ENCODE results near the gene HDAC2. TPM values are rescaled to one million over a fixed set of nuclear protein-coding genes. Genes with fewer than 3 reads are reported as not detected.
A peak's percentile ranks its signal among the peaks of the same experiment; 100 is the strongest.
"Not testable (repeated sequence)": the region's sequence is repeated elsewhere in the genome, so short reads cannot be mapped to it uniquely, and the experiment has no call there.

The HDAC2 gene
- total RNA-seq, result 10 to 100 TPM; 28.5 to 58.4 (median 46.1) TPM

- intact Hi-C loops (cut with DNase I; ENCODE audit: low total_unique reads), result no loop called here
- peak; percentile 59 to 95 for DNase-seq (ENCODE audit: low spot score in 2 of 2)
- TF ChIP-seq POLR2A (IDR thresholded peaks at IDR 0.05), result no peak
- TF ChIP-seq, protein P1, sequence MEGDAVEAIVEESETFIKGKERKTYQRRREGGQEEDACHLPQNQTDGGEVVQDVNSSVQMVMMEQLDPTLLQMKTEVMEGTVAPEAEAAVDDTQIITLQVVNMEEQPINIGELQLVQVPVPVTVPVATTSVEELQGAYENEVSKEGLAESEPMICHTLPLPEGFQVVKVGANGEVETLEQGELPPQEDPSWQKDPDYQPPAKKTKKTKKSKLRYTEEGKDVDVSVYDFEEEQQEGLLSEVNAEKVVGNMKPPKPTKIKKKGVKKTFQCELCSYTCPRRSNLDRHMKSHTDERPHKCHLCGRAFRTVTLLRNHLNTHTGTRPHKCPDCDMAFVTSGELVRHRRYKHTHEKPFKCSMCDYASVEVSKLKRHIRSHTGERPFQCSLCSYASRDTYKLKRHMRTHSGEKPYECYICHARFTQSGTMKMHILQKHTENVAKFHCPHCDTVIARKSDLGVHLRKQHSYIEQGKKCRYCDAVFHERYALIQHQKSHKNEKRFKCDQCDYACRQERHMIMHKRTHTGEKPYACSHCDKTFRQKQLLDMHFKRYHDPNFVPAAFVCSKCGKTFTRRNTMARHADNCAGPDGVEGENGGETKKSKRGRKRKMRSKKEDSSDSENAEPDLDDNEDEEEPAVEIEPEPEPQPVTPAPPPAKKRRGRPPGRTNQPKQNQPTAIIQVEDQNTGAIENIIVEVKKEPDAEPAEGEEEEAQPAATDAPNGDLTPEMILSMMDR (IDR thresholded peaks at IDR 0.05), result peak in 1 of 3 donors; percentile 44
- WGBS, 2 donors, result 0 to 1% methylated on average over 48 to 63 of the region's 82 CpGs
- H3K4me3 ChIP-seq (ENCODE audit: low read depth, poor library complexity, severe bottlenecking), result peak within 1 kb of the TSS; percentile 95
Measured at GRCh38 chr6:113970805-113971676, at the start of gene HDAC2. Gene HDAC2 (minus strand): TSS chr6:113971148. CDS start chr6:113970908, 240 bp downstream.

DNA sequence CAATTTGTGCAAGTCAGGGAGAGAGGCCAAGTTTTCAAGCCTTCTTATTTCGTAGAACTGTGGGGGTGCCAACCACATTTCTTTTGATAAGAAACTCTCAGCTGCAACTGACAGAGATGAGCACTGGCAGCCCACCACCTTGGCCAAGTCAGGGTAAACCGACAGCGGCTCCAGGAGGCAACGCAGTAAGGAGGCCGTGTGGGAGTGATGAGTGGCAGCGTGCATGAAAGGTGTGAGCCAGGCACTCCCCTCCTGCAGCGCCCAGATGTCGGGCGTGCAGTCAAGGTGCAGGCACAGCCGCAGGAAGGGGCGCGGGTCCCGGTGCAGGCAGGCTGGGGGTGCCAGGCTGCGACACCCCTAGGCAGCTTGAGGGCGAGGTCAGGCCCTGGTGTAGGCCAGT is 49.2 kb upstream of the HDAC2 start:
- DNase-seq (ENCODE audit: low spot score in 2 of 2), result no peak
- TF ChIP-seq POLR2A (IDR thresholded peaks at IDR 0.05), result no peak
- TF ChIP-seq, protein P1 (IDR thresholded peaks at IDR 0.05), result no peak
- H3K4me3 ChIP-seq (ENCODE audit: low read depth, poor library complexity, severe bottlenecking), result no peak overlapping the region
- intact Hi-C loops (cut with DNase I; ENCODE audit: low total_unique reads), result no loop called here
- WGBS, 2 donors, result 92 to 93% methylated on average over 15 of the region's 15 CpGs

DNA sequence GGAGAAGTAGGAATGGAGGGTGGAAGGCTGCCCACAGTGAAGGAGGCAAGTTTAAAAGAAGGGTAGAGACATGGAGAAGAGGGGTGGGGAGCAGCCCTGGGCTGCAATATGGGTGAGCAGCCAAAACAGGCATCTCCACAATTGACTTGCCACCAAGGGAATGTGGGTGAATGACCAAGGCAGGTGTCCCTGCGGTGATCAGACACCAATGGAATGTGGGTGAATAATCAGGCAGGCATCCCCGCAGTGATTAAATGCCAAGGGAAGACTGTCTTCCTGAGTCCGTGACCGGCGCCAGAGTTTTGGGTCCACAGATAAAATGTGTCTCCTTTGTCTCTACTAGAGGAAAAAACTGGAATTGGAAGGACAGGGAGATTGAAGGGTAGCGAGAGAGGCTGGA is 46.2 kb upstream of the HDAC2 start:
- DNase-seq (ENCODE audit: low spot score in 2 of 2); H3K4me3 ChIP-seq (ENCODE audit: low read depth, poor library complexity, severe bottlenecking); intact Hi-C loops (cut with DNase I; ENCODE audit: low total_unique reads): not testable (repeated sequence)
- WGBS, 2 donors, result 89 to 95% methylated on average over 6 of the region's 6 CpGs

GRCh38 chr6:114014106-114014505 is 43.2 kb upstream of the HDAC2 start:
- WGBS, 2 donors, result 59 to 63% methylated on average over 2 of the region's 2 CpGs
- intact Hi-C loops (cut with DNase I; ENCODE audit: low total_unique reads), result not testable (repeated sequence)

DNA sequence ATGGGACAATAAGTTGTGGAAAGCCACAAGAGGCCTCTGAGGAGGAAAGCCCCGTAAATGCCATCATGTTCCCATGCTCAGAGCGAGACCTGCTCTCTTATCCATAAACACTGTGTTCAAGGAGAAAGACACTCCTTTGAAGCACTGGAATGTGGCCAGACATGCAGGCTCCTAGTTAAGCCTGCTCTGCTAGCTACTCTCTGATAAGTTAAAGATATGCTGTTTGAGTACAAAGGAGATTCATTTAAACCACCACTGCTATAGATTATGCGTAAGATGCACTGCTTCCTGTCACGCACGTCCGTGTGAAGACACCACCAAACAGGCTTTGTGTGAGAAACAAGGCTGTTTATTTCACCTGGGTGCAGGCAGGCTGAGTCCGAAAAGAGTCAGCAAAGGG is 40.5 kb upstream of the HDAC2 start:
- H3K4me3 ChIP-seq (ENCODE audit: low read depth, poor library complexity, severe bottlenecking); intact Hi-C loops (cut with DNase I; ENCODE audit: low total_unique reads); DNase-seq (ENCODE audit: low spot score in 2 of 2): not testable (repeated sequence)
- 49 to 67% methylated on average over 7 of the region's 7 CpGs for WGBS, 2 donors

More at GRCh38 chr6:114014106-114014505, 43.2 kb upstream of the HDAC2 start:
- peak in 1 of 2 donors; percentile 25 for DNase-seq (ENCODE audit: low spot score in 2 of 2)
- H3K4me3 ChIP-seq (ENCODE audit: low read depth, poor library complexity, severe bottlenecking), result not testable (repeated sequence)

GRCh38 chr6:114010540-114010939 is 39.6 kb upstream of the HDAC2 start:
- intact Hi-C loops (cut with DNase I; ENCODE audit: low total_unique reads), result no loop called here
- TF ChIP-seq, protein P1 (IDR thresholded peaks at IDR 0.05), result no peak
- TF ChIP-seq POLR2A (IDR thresholded peaks at IDR 0.05), result no peak
- no peak overlapping the region for H3K4me3 ChIP-seq (ENCODE audit: low read depth, poor library complexity, severe bottlenecking)
- WGBS, 2 donors, result 80 to 81% methylated on average over 2 of the region's 2 CpGs
- DNase-seq (ENCODE audit: low spot score in 2 of 2), result no peak

DNA sequence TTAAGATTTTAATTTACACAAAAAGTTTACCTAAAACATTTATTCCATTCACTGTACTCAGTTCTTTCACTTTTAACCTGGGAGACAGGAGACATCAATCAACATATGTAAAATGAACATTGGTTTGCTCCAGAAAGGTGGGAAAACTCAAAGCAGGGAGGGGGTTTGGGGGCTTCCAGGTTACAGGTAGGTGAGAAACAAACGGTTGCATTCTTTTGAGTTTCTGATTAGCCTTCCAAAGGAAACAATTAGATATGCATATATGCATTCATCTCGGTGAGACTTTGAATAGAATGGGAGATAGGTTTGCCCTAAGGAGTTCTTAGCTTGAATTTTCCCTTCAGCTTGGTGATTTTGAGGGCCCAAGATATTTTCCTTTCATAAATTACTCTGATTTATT is 38.2 kb upstream of the HDAC2 start:
- TF ChIP-seq POLR2A (IDR thresholded peaks at IDR 0.05), result no peak
- TF ChIP-seq, protein P1 (IDR thresholded peaks at IDR 0.05), result no peak
- intact Hi-C loops (cut with DNase I; ENCODE audit: low total_unique reads), result no loop called here
- no peak overlapping the region for H3K4me3 ChIP-seq (ENCODE audit: low read depth, poor library complexity, severe bottlenecking)
- WGBS, 2 donors, result 60 to 67% methylated on average over 2 of the region's 2 CpGs
- DNase-seq (ENCODE audit: low spot score in 2 of 2), result no peak

Measured in lower leg skin (tissue), 4 donors.